Measurements from ENCODE around the gene FMC1.

GRCh38 chr7:139360948-139361307 lies 19.8 kb downstream of the FMC1 start:
- TF ChIP-seq SP2 (tag by site-specific recombination; IDR thresholded peaks at IDR 0.05) = no peak
- TF ChIP-seq ZNF114 (tag by site-specific recombination; IDR thresholded peaks at IDR 0.05) = no peak
- TF ChIP-seq, protein P1, sequence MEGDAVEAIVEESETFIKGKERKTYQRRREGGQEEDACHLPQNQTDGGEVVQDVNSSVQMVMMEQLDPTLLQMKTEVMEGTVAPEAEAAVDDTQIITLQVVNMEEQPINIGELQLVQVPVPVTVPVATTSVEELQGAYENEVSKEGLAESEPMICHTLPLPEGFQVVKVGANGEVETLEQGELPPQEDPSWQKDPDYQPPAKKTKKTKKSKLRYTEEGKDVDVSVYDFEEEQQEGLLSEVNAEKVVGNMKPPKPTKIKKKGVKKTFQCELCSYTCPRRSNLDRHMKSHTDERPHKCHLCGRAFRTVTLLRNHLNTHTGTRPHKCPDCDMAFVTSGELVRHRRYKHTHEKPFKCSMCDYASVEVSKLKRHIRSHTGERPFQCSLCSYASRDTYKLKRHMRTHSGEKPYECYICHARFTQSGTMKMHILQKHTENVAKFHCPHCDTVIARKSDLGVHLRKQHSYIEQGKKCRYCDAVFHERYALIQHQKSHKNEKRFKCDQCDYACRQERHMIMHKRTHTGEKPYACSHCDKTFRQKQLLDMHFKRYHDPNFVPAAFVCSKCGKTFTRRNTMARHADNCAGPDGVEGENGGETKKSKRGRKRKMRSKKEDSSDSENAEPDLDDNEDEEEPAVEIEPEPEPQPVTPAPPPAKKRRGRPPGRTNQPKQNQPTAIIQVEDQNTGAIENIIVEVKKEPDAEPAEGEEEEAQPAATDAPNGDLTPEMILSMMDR (tag by site-specific recombination; IDR thresholded peaks at IDR 0.05) = no peak
- no peak for TF ChIP-seq ZNF664 (tag by site-specific recombination; IDR thresholded peaks at IDR 0.05)
